ENCODE results near the gene VANGL1.

The VANGL1 gene

DNA sequence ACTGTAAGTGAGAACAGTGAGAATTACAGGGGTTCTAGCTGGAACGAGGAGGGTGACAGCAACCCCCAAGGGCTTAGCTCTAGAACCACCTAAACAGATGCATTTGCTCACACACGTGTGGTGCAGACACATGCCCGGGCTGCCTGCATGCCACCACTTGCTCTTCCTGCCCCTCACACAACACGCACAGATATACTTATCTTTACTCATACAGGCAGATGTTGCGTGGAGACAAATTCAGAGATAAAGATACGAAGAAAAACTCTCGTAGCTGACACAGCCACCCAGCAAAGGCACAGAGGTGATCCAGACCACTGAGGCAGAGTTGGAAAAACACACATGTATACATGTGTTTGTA, 13.5 kb downstream of the VANGL1 start:
- Histone ChIP-seq H2BK15ac (ENCODE audit: low read depth, poor library complexity, severe bottlenecking) (peak overlapping the region; percentile 70), H3K4me3 (ENCODE audit: insufficient read depth in 1 of 2, low read depth in 1 of 2, low read length in 2 of 2) (no peak overlapping the region), H3K4me1 (ENCODE audit: control insufficient read depth, insufficient read depth, low read depth, low read length) (peaks cover 20% of the 10 kb centered on the region), H3K23ac (ENCODE audit: low read length in 2 of 2) (no peak overlapping the region), H3K4ac (ENCODE audit: low read depth in 1 of 2, low read length in 2 of 2) (peak overlapping the region in 1 of 2 experiments; percentile 32), H3K9ac (ENCODE audit: low read length) (no peak overlapping the region), H3K18ac (ENCODE audit: low read depth in 1 of 2, low read length in 2 of 2) (peak overlapping the region in 1 of 2 experiments; percentile 72), H3K79me1 (replicated peaks; ENCODE audit: low read length, poor library complexity, severe bottlenecking) (peaks cover 61% of the 10 kb centered on the region), H3K27me3 (ENCODE audit: control insufficient read depth in 1 of 2, insufficient read depth in 1 of 2, low read length in 2 of 2) (no peaks in the 10 kb centered on the region), H3K9me3 (ENCODE audit: control insufficient read depth, low read length) (no peaks in the 10 kb centered on the region), H2AK5ac (ENCODE audit: low read length, severe bottlenecking) (no peak overlapping the region), H4K8ac (ENCODE audit: low read length) (peak overlapping the region; percentile 79), H4K91ac (ENCODE audit: low read length) (no peak overlapping the region), H2BK12ac (ENCODE audit: low read length in 2 of 2) (peak overlapping the region in 1 of 2 experiments; percentile 61), H2BK5ac (ENCODE audit: low read depth, low read length, poor library complexity, severe bottlenecking) (no peak overlapping the region), H2AFZ (ENCODE audit: low read depth, low read length) (no peak overlapping the region), H3K36me3 (ENCODE audit: control insufficient read depth in 1 of 2, insufficient read depth in 2 of 2, low read depth in 1 of 2, low read length in 2 of 2) (peaks cover 20 to 41% of the 10 kb centered on the region in 2 experiments), H3K4me2 (ENCODE audit: low read length, poor library complexity, severe bottlenecking) (no peak overlapping the region), H3K27ac (ENCODE audit: low read length, poor library complexity, severe bottlenecking) (peak overlapping the region; percentile 46), H2BK120ac (ENCODE audit: low read depth, low read length) (no peak overlapping the region), H3K14ac (ENCODE audit: low read length in 2 of 2) (no peak overlapping the region)
- 72% methylated on average over 7 of the region's 7 CpGs for WGBS
- no peak for DNase-seq

DNA sequence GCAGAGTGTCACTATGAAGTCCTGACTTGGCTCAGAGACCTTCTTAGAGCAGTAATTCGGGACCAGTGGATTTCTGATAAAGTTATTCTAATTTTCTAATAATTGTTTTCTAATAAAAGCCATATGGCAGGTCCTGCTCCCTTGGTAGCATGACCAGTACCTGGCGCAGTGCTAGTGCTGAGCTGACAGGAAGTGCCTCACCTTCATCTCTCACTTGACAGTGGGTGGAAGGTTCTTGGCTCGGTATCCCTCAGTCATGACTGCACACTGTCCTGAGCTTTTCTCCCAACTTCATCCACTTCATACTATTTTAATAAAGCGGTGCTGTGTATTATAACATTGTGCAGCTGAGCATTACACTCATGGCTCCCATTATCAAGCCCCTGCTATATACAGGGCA, 14.1 kb downstream of the VANGL1 start:
- Histone ChIP-seq H3K18ac (ENCODE audit: low read depth in 1 of 2, low read length in 2 of 2) (no peak overlapping the region), H2AFZ (ENCODE audit: low read depth, low read length) (no peak overlapping the region), H3K4me2 (ENCODE audit: low read length, poor library complexity, severe bottlenecking) (no peak overlapping the region), H2BK5ac (ENCODE audit: low read depth, low read length, poor library complexity, severe bottlenecking) (no peak overlapping the region), H3K79me1 (replicated peaks; ENCODE audit: low read length, poor library complexity, severe bottlenecking) (peaks cover 61% of the 10 kb centered on the region), H3K4ac (ENCODE audit: low read depth in 1 of 2, low read length in 2 of 2) (no peak overlapping the region), H2BK15ac (ENCODE audit: low read depth, poor library complexity, severe bottlenecking) (no peak overlapping the region), H3K23ac (ENCODE audit: low read length in 2 of 2) (no peak overlapping the region), H3K14ac (ENCODE audit: low read length in 2 of 2) (no peak overlapping the region), H3K27ac (ENCODE audit: low read length, poor library complexity, severe bottlenecking) (no peak overlapping the region), H4K8ac (ENCODE audit: low read length) (no peak overlapping the region), H2BK12ac (ENCODE audit: low read length in 2 of 2) (no peak overlapping the region), H2AK5ac (ENCODE audit: low read length, severe bottlenecking) (no peak overlapping the region), H3K9ac (ENCODE audit: low read length) (no peak overlapping the region), H3K9me3 (ENCODE audit: control insufficient read depth, low read length) (no peaks in the 10 kb centered on the region), H3K36me3 (ENCODE audit: control insufficient read depth in 1 of 2, insufficient read depth in 2 of 2, low read depth in 1 of 2, low read length in 2 of 2) (peaks cover 22 to 48% of the 10 kb centered on the region in 2 experiments), H3K4me3 (ENCODE audit: insufficient read depth in 1 of 2, low read depth in 1 of 2, low read length in 2 of 2) (no peak overlapping the region), H4K91ac (ENCODE audit: low read length) (no peak overlapping the region), H3K27me3 (ENCODE audit: control insufficient read depth in 1 of 2, insufficient read depth in 1 of 2, low read length in 2 of 2) (no peaks in the 10 kb centered on the region), H3K4me1 (ENCODE audit: control insufficient read depth, insufficient read depth, low read depth, low read length) (peaks cover 18% of the 10 kb centered on the region), H2BK120ac (ENCODE audit: low read depth, low read length) (no peak overlapping the region)
- DNase-seq = no peak
- WGBS = 100% methylated on average over 3 of the region's 4 CpGs

DNA sequence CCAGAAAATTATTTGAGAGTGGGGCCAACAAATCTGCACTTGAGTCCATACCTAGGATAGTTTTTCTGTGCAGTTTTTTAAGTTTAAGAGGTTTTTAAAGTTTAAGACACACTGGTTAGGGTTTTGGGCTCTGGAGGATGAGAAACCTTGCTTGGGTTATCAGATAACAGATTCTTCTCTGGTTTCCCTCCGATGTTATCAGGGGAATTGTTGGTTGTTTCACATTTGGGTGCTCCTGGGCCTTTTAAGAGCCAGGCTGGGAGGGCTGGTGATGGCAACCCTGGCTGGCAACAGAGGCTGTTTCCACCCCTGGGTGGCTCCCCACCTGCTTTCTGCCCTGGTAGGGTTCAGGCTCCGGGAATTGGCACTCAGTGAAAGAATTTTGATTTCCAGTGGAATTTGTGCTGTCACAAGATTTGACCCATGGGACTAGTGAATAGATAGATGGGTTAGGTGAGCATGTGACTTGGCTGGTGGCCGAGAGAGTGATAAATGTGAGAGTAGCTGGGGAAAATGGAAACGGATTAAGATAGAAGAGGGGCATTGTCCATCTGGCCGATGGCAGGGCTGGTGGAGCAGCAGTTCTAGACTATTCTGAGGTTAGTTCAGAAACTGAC, 14.8 kb downstream of the VANGL1 start:
- Histone ChIP-seq H3K23ac (ENCODE audit: low read length in 2 of 2) (no peak overlapping the region), H2BK15ac (ENCODE audit: low read depth, poor library complexity, severe bottlenecking) (no peak overlapping the region), H3K4ac (ENCODE audit: low read depth in 1 of 2, low read length in 2 of 2) (no peak overlapping the region), H4K91ac (ENCODE audit: low read length) (no peak overlapping the region), H3K4me1 (ENCODE audit: control insufficient read depth, insufficient read depth, low read depth, low read length) (peaks cover 17% of the 10 kb centered on the region), H3K14ac (ENCODE audit: low read length in 2 of 2) (no peak overlapping the region), H3K79me1 (replicated peaks; ENCODE audit: low read length, poor library complexity, severe bottlenecking) (peaks cover 61% of the 10 kb centered on the region), H2BK12ac (ENCODE audit: low read length in 2 of 2) (no peak overlapping the region), H2AK5ac (ENCODE audit: low read length, severe bottlenecking) (peak overlapping the region; percentile 38), H2BK120ac (ENCODE audit: low read depth, low read length) (no peak overlapping the region), H4K8ac (ENCODE audit: low read length) (no peak overlapping the region), H3K18ac (ENCODE audit: low read depth in 1 of 2, low read length in 2 of 2) (no peak overlapping the region), H3K4me3 (ENCODE audit: insufficient read depth in 1 of 2, low read depth in 1 of 2, low read length in 2 of 2) (no peak overlapping the region), H3K9ac (ENCODE audit: low read length) (no peak overlapping the region), H3K36me3 (ENCODE audit: control insufficient read depth in 1 of 2, insufficient read depth in 2 of 2, low read depth in 1 of 2, low read length in 2 of 2) (peaks cover 22 to 45% of the 10 kb centered on the region in 2 experiments), H2AFZ (ENCODE audit: low read depth, low read length) (no peak overlapping the region), H3K27me3 (ENCODE audit: control insufficient read depth in 1 of 2, insufficient read depth in 1 of 2, low read length in 2 of 2) (no peaks in the 10 kb centered on the region), H2BK5ac (ENCODE audit: low read depth, low read length, poor library complexity, severe bottlenecking) (no peak overlapping the region), H3K9me3 (ENCODE audit: control insufficient read depth, low read length) (no peaks in the 10 kb centered on the region), H3K4me2 (ENCODE audit: low read length, poor library complexity, severe bottlenecking) (no peak overlapping the region), H3K27ac (ENCODE audit: low read length, poor library complexity, severe bottlenecking) (no peak overlapping the region)
- 90% methylated on average over 5 of the region's 5 CpGs for WGBS
- DNase-seq = no peak

- H3K23ac ChIP-seq (ENCODE audit: low read length in 2 of 2) = no peak overlapping the region
- 88% methylated on average over 1 of the region's 1 CpG for WGBS
- H3K79me1 ChIP-seq (replicated peaks; ENCODE audit: low read length, poor library complexity, severe bottlenecking) = peaks cover 56% of the 10 kb centered on the region
- H3K4me3 ChIP-seq (ENCODE audit: insufficient read depth in 1 of 2, low read depth in 1 of 2, low read length in 2 of 2) = no peak overlapping the region
- H2BK12ac ChIP-seq (ENCODE audit: low read length in 2 of 2) = no peak overlapping the region
- H2AFZ ChIP-seq (ENCODE audit: low read depth, low read length) = no peak overlapping the region
- peaks cover 25 to 42% of the 10 kb centered on the region in 2 experiments for H3K36me3 ChIP-seq (ENCODE audit: control insufficient read depth in 1 of 2, insufficient read depth in 2 of 2, low read depth in 1 of 2, low read length in 2 of 2)
- no peaks in the 10 kb centered on the region for H3K9me3 ChIP-seq (ENCODE audit: control insufficient read depth, low read length)
- H3K4me1 ChIP-seq (ENCODE audit: control insufficient read depth, insufficient read depth, low read depth, low read length) = peaks cover 15% of the 10 kb centered on the region
- H2BK15ac ChIP-seq (ENCODE audit: low read depth, poor library complexity, severe bottlenecking) = no peak overlapping the region
- no peak overlapping the region for H2AK5ac ChIP-seq (ENCODE audit: low read length, severe bottlenecking)
- H2BK120ac ChIP-seq (ENCODE audit: low read depth, low read length) = no peak overlapping the region
- H3K18ac ChIP-seq (ENCODE audit: low read depth in 1 of 2, low read length in 2 of 2) = no peak overlapping the region
- no peak overlapping the region for H2BK5ac ChIP-seq (ENCODE audit: low read depth, low read length, poor library complexity, severe bottlenecking)
- no peak overlapping the region for H3K4me2 ChIP-seq (ENCODE audit: low read length, poor library complexity, severe bottlenecking)
- H3K14ac ChIP-seq (ENCODE audit: low read length in 2 of 2) = no peak overlapping the region
- no peak overlapping the region for H4K91ac ChIP-seq (ENCODE audit: low read length)
- no peak overlapping the region for H3K4ac ChIP-seq (ENCODE audit: low read depth in 1 of 2, low read length in 2 of 2)
- H3K27ac ChIP-seq (ENCODE audit: low read length, poor library complexity, severe bottlenecking) = no peak overlapping the region
- H4K8ac ChIP-seq (ENCODE audit: low read length) = no peak overlapping the region
- H3K27me3 ChIP-seq (ENCODE audit: control insufficient read depth in 1 of 2, insufficient read depth in 1 of 2, low read length in 2 of 2) = no peaks in the 10 kb centered on the region
- DNase-seq = no peak
- H3K9ac ChIP-seq (ENCODE audit: low read length) = no peak overlapping the region
Observed at GRCh38 chr1:115658646-115659045, 16.9 kb downstream of the VANGL1 start.

Measured in mesenchymal stem cell (in vitro differentiated cells and primary cell).